ENCODE measurements around the gene ACOT8. TPM values are rescaled to one million over a fixed set of nuclear protein-coding genes. Genes with fewer than 3 reads are reported as not detected.

The ACOT8 gene
- total and polyA plus RNA-seq, 10 of the 15 experiments (the other 5 are each of a cell fraction or from before 2014, with no cell fraction given) = 5.1 to 47.9 (median 31.8) TPM

DNA sequence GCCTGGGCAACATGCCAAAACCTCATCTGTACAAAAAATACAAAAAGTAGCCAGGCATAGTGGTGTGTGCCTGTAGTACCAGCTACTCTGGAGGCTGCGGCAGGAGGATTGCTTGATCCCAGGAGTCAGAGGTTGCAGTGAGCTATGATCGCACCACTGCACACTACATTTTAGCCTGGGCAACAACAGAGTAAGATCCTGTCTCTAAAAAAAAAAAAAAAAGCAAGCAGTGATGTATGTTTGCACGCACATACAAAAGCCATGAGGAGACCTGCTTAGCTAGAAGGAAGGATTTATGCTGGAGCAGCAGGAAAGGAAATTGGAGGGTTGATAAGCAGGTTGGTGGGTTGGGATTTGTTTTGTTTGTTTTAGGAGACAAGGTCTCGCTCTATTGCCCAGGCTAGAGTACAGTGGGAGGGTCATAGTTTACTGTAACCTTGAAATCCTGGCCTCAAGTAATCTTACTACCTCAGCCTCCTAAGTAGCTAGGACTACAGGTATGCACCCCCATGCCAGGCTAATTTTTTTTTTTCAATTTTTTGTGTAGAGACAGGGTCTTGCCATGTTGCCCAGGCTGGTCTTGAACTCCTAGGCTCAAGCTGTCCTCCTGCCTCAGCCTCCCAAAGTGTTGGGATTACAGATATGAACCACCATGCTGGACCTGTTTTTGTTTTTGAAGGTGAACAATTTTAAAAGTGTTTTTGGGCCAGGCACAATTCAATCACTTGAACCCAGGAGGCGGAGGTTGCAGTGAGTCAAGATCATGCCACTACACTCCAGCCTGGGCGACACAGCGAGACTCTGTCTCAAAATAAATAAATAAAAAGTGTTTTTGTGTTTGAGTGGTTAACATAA lies 4.3 kb upstream of the ACOT8 start:
- in situ Hi-C loops (cut with MboI) = no loop called here
- FAIRE-seq = no peak

More for the DNA sequence above, 4.3 kb upstream of the ACOT8 start:
- POLR2A ChIA-PET = interaction anchor here (0.6 to 1.5 kb wide), 6 partner anchors 19 to 74 kb away, joined by 3 to 6 read pairs (median 4); partner anchors contain the start of genes PCIF1 and ZSWIM1
- Histone ChIP-seq H3K4me1 (ENCODE audit: control insufficient read depth, insufficient read depth, low read length) (0 out of 2 replicates have a peak, but pooled peaks cover 2% of the 10 kb centered on the region), H3K36me3 (ENCODE audit: control insufficient read depth in 2 of 2, insufficient read depth in 2 of 2, low read length in 1 of 2) (no peaks in the 10 kb centered on the region), H3K27me3 (replicated peaks in 1 of 2; ENCODE audit: control insufficient read depth in 2 of 2, insufficient read depth in 2 of 2, low read length in 1 of 2) (no peaks in the 10 kb centered on the region), H3K9me3 (replicated peaks; ENCODE audit: control insufficient read depth, insufficient read depth, low read length) (no peaks in the 10 kb centered on the region), H3K4me2 (ENCODE audit: control insufficient read depth, insufficient read depth) (no peak overlapping the region), H2AFZ (ENCODE audit: control insufficient read depth, low read depth, low read length) (no peak overlapping the region), H3K79me2 (ENCODE audit: control insufficient read depth, insufficient read depth, low read length) (peaks cover 8% of the 10 kb centered on the region), H3K27ac (ENCODE audit: control insufficient read depth, insufficient read depth) (no peak overlapping the region), H4K20me1 (ENCODE audit: control insufficient read depth, insufficient read depth) (no peaks in the 10 kb centered on the region), H3K4me3 (no peak overlapping the region), H3K9ac (ENCODE audit: control insufficient read depth, insufficient read depth, low read length) (no peak overlapping the region)
- CTCF ChIA-PET = interaction anchor here (1.4 kb wide), 1 partner anchor 108 kb away, joined by 3 read pairs; no protein-coding TSS in a partner anchor
- SMC1A ChIA-PET (ENCODE audit: uncharacterized antibody, unreplicated experiment) = no interaction called here
- intact Hi-C loops (cut with micrococcal nuclease; ENCODE audit: unreplicated experiment) = no loop called here
- RAD21 ChIA-PET (ENCODE audit: unreplicated experiment) = no interaction called here
- WGBS (ENCODE audit: insufficient coverage, insufficient replicate concordance, low lambda C conversion rate, missing lambda C conversion rate) = 99% methylated on average over 7 of the region's 7 CpGs
- ATAC-seq (no peak), DNase-seq (ENCODE audit: low read depth, low spot score) (no peak)
- no TSS peak for BruUV-seq (replicated peaks)
- TF ChIP-seq, protein P1, sequence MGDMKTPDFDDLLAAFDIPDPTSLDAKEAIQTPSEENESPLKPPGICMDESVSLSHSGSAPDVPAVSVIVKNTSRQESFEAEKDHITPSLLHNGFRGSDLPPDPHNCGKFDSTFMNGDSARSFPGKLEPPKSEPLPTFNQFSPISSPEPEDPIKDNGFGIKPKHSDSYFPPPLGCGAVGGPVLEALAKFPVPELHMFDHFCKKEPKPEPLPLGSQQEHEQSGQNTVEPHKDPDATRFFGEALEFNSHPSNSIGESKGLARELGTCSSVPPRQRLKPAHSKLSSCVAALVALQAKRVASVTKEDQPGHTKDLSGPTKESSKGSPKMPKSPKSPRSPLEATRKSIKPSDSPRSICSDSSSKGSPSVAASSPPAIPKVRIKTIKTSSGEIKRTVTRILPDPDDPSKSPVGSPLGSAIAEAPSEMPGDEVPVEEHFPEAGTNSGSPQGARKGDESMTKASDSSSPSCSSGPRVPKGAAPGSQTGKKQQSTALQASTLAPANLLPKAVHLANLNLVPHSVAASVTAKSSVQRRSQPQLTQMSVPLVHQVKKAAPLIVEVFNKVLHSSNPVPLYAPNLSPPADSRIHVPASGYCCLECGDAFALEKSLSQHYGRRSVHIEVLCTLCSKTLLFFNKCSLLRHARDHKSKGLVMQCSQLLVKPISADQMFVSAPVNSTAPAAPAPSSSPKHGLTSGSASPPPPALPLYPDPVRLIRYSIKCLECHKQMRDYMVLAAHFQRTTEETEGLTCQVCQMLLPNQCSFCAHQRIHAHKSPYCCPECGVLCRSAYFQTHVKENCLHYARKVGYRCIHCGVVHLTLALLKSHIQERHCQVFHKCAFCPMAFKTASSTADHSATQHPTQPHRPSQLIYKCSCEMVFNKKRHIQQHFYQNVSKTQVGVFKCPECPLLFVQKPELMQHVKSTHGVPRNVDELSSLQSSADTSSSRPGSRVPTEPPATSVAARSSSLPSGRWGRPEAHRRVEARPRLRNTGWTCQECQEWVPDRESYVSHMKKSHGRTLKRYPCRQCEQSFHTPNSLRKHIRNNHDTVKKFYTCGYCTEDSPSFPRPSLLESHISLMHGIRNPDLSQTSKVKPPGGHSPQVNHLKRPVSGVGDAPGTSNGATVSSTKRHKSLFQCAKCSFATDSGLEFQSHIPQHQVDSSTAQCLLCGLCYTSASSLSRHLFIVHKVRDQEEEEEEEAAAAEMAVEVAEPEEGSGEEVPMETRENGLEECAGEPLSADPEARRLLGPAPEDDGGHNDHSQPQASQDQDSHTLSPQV (IDR thresholded peaks at IDR 0.05) = no peak
- TF ChIP-seq NR2F1 (conservative IDR thresholded peaks at IDR 0.05) (no peak), GABPA (IDR thresholded peaks at IDR 0.05; ENCODE audit: low read depth) (no peak), MYC (IDR thresholded peaks at IDR 0.05; ENCODE audit: insufficient read depth, insufficient read length, insufficient replicate concordance, low read length, severe bottlenecking) (no peak), JUND (IDR thresholded peaks at IDR 0.05; ENCODE audit: low read depth, low read length) (no peak), SP1 (IDR thresholded peaks at IDR 0.05; ENCODE audit: low read depth, low read length) (no peak), YBX1 (IDR thresholded peaks at IDR 0.05) (no peak)

Measured in GM12878 (cell line).